Measurements from ENCODE around the gene PITX2.

The PITX2 gene

GRCh38 chr4:110628663-110629213 is 5.9 kb upstream of the PITX2 start:
- H3K27ac ChIP-seq: no peak overlapping the region
- ChIA-PET CTCF (interaction anchor here (0.6 to 1.0 kb wide), 2 partner anchors 1003 to 1328 kb away, joined by 3 to 4 read pairs; no protein-coding TSS in a partner anchor), POLR2A (ENCODE audit: low non-redundant PET) (no interaction called here)
- no peak for TF ChIP-seq CTCF (conservative IDR thresholded peaks at IDR 0.05; ENCODE audit: low read depth)
- DNase-seq (ENCODE audit: low spot score): no peak

- H3K27ac ChIP-seq: no peak overlapping the region
- DNase-seq (ENCODE audit: low spot score): no peak
- CTCF ChIA-PET: interaction anchor here (0.7 to 1.0 kb wide), 2 partner anchors 1004 to 1014 kb away, joined by 3 read pairs; no protein-coding TSS in a partner anchor
- POLR2A ChIA-PET (ENCODE audit: low non-redundant PET): no interaction called here
- TF ChIP-seq CTCF (conservative IDR thresholded peaks at IDR 0.05; ENCODE audit: low read depth): no peak
Measured at GRCh38 chr4:110627977-110628662, 5.2 kb upstream of the PITX2 start.

- no peak for DNase-seq (ENCODE audit: low spot score)
- ChIA-PET POLR2A (ENCODE audit: low non-redundant PET) (no interaction called here), CTCF (interaction anchor here (0.5 to 0.7 kb wide), 4 partner anchors 110 to 1588 kb away, joined by 3 read pairs; no protein-coding TSS in a partner anchor)
- no peak overlapping the region for H3K27ac ChIP-seq
- no peak for TF ChIP-seq CTCF (conservative IDR thresholded peaks at IDR 0.05; ENCODE audit: low read depth)
Measured at GRCh38 chr4:110626532-110627153, 3.8 kb upstream of the PITX2 start.

DNA sequence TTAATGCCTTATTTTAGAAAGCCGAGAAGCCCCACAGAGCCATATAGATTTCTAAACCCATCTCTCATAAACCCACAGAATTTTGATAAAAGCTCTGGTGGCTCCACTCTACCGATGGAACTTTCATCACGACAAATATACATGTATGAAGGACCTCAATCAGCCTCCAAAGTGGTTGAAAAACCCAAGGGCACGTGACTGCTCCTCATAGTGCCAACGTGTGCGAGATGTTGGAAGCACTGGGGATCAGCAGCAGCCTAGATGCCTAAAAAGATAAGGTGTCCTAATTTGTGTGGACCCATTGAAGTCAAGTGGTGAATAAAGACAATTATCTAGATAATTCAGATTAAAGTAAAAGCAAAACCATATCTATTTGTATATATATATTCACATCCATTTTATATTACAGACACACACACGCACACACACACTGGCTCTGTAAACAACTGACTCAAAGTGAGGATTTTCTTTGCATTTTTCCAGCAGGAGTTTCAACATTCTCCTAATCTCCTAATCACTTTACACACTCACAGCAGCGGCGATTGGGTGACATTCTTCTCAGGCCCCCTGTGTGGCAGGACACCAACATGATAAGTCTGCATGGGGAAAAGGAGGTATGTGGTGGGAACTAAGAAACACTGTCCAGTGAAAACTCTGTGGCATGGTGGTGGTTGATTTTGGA is 2.8 kb upstream of the PITX2 start:
- no peak for DNase-seq (ENCODE audit: low spot score)
- no peak for TF ChIP-seq CTCF (conservative IDR thresholded peaks at IDR 0.05; ENCODE audit: low read depth)
- H3K27ac ChIP-seq: no peak overlapping the region
- CTCF ChIA-PET: no interaction called here
- POLR2A ChIA-PET (ENCODE audit: low non-redundant PET): no interaction called here

- H3K27ac ChIP-seq: no peak overlapping the region
- DNase-seq (ENCODE audit: low spot score): no peak
- ChIA-PET POLR2A (ENCODE audit: low non-redundant PET) (no interaction called here), CTCF (no interaction called here)
- no peak for TF ChIP-seq CTCF (conservative IDR thresholded peaks at IDR 0.05; ENCODE audit: low read depth)
Measured at GRCh38 chr4:110624904-110625494, 2.1 kb upstream of the PITX2 start.

DNA sequence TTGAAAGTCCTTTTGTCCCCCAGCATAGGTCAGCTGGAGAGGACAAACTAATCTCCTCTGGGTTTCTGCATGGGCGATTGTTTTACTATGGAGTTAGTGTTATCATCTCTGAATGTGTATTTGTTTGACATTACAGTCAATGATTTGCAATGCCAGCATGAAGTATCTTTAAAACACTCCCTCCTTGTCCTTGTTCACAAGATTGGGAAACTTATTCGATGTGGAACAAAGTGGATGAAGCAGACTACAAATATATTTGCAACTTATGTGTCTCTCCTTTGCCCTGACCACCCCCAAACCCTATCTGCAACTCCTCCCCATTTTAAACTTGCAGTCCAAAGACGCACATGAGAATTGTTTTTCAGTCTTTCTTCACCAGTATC is 1.5 kb upstream of the PITX2 start:
- ChIA-PET CTCF (no interaction called here), POLR2A (ENCODE audit: low non-redundant PET) (no interaction called here)
- TF ChIP-seq CTCF (conservative IDR thresholded peaks at IDR 0.05; ENCODE audit: low read depth): no peak
- DNase-seq (ENCODE audit: low spot score): no peak
- no peak overlapping the region for H3K27ac ChIP-seq

Measured in RWPE1 (cell line).